HUES6 (cell line): Measurements from ENCODE around the gene FGF12.

Experiments
- H3K27ac ChIP-seq: 2 replicates; pipeline ENCODE4 v1.7.0; 2013; ENCODE audit warnings: low read depth, mild to moderate bottlenecking, low read length, inconsistent platforms
- H3K27me3 ChIP-seq: 2 replicates; pipeline ENCODE4 v1.6.1; 2013; ENCODE audit warnings: low read length; ENCODE audit not compliant: control insufficient read depth, insufficient read depth
- H3K36me3 ChIP-seq: 2 replicates; pipeline ENCODE4 v1.6.1; 2013; ENCODE audit warnings: low read length; ENCODE audit not compliant: control insufficient read depth, insufficient read depth
- H3K4me1 ChIP-seq: 2 replicates; pipeline ENCODE4 v1.6.1; 2013; ENCODE audit warnings: low read length; ENCODE audit not compliant: control insufficient read depth, insufficient read depth
- H3K4me3 ChIP-seq: 2 replicates; pipeline ENCODE4 v1.5.1; 2013; ENCODE audit warnings: low read depth, low read length
- H3K9ac ChIP-seq: one replicate; pipeline ENCODE4 v1.6.1; 2013; ENCODE audit warnings: mild to moderate bottlenecking, low read length
- H3K9me3 ChIP-seq: 2 replicates; pipeline ENCODE4 v1.6.1; 2013; ENCODE audit warnings: low read depth, low read length; ENCODE audit not compliant: control insufficient read depth, insufficient read depth

The FGF12 gene

GRCh38 chr3:192553707-192554106 lies 173.6 kb downstream of the FGF12 start:
- Histone ChIP-seq H3K27me3 (no peaks in the 10 kb centered on the region), H3K9me3 (no peaks in the 10 kb centered on the region), H3K27ac (no peak overlapping the region), H3K4me1 (no peaks in the 10 kb centered on the region), H3K4me3 (no peak overlapping the region), H3K9ac (no peak overlapping the region), H3K36me3 (no peaks in the 10 kb centered on the region)

- Histone ChIP-seq H3K4me1 (no peaks in the 10 kb centered on the region), H3K9me3 (no peaks in the 10 kb centered on the region), H3K4me3 (no peak overlapping the region), H3K27ac (no peak overlapping the region), H3K27me3 (no peaks in the 10 kb centered on the region), H3K36me3 (no peaks in the 10 kb centered on the region), H3K9ac (no peak overlapping the region)
Measured at GRCh38 chr3:192550356-192550755, 177.0 kb downstream of the FGF12 start.

- no peak overlapping the region for H3K9ac ChIP-seq
- H3K4me1 ChIP-seq: no peaks in the 10 kb centered on the region
- H3K27me3 ChIP-seq: no peaks in the 10 kb centered on the region; the same call in 1 of the 2 replicates
- H3K36me3 ChIP-seq: no peaks in the 10 kb centered on the region
- no peak overlapping the region for H3K4me3 ChIP-seq
- H3K27ac ChIP-seq: no peak overlapping the region
- H3K9me3 ChIP-seq: no peaks in the 10 kb centered on the region
Measured at GRCh38 chr3:192545333-192545732, 182.0 kb downstream of the FGF12 start.

DNA sequence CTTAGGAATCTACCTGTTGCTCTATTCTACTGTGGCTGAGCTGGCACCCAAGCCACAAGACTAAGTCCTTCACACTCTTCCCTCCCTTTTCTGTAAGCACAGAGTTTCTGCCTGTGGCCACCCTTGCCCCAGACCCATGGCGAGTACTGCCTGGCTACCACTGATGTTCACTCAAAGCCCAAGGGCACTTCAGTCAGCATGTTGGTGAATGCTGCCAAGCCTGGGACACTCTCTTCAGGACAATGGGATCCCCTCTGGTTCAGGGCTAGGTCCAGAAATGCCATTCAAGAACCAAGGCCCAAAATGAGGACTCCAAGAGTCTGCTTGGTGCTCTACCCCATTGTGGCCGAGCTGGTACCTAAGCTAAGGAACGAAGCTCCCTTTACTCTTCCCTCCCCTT lies 184.2 kb downstream of the FGF12 start:
- no peak overlapping the region for H3K4me3 ChIP-seq
- H3K27me3 ChIP-seq: no peaks in the 10 kb centered on the region; the same call in 1 of the 2 replicates
- no peaks in the 10 kb centered on the region for H3K36me3 ChIP-seq
- H3K9ac ChIP-seq: no peak overlapping the region
- no peaks in the 10 kb centered on the region for H3K4me1 ChIP-seq
- H3K9me3 ChIP-seq: no peaks in the 10 kb centered on the region
- H3K27ac ChIP-seq: no peak overlapping the region

DNA sequence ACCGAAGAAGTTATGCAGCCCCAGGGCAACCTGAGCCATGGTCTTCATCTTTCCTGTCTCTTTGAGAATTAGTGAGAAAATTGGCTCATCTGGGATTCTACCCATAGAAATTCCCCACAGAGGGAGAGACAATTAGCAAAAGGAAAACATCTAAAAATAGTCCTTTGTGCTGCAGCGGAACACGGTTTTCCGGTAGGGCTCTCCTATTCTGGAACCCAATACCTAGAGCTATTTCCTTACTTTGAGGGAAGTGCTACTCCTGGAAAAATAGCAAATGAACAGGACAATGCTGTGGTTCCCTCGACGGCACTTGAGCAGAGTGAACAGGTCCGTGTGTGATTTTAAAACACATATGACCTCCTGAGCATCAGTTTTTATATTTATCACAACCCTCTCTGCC lies 210.5 kb downstream of the FGF12 start:
- Histone ChIP-seq H3K36me3 (no peaks in the 10 kb centered on the region), H3K27ac (no peak overlapping the region), H3K4me3 (no peak overlapping the region), H3K9me3 (no peaks in the 10 kb centered on the region), H3K4me1 (no peaks in the 10 kb centered on the region), H3K9ac (no peak overlapping the region), H3K27me3 (peaks cover 38% of the 10 kb centered on the region)

- Histone ChIP-seq H3K27me3 (peaks cover 38% of the 10 kb centered on the region), H3K4me1 (no peaks in the 10 kb centered on the region), H3K27ac (no peak overlapping the region), H3K4me3 (peak overlapping the region; percentile 73), H3K9me3 (no peaks in the 10 kb centered on the region), H3K9ac (no peak overlapping the region), H3K36me3 (no peaks in the 10 kb centered on the region)
Measured at GRCh38 chr3:192515664-192516045, 211.7 kb downstream of the FGF12 start.

DNA sequence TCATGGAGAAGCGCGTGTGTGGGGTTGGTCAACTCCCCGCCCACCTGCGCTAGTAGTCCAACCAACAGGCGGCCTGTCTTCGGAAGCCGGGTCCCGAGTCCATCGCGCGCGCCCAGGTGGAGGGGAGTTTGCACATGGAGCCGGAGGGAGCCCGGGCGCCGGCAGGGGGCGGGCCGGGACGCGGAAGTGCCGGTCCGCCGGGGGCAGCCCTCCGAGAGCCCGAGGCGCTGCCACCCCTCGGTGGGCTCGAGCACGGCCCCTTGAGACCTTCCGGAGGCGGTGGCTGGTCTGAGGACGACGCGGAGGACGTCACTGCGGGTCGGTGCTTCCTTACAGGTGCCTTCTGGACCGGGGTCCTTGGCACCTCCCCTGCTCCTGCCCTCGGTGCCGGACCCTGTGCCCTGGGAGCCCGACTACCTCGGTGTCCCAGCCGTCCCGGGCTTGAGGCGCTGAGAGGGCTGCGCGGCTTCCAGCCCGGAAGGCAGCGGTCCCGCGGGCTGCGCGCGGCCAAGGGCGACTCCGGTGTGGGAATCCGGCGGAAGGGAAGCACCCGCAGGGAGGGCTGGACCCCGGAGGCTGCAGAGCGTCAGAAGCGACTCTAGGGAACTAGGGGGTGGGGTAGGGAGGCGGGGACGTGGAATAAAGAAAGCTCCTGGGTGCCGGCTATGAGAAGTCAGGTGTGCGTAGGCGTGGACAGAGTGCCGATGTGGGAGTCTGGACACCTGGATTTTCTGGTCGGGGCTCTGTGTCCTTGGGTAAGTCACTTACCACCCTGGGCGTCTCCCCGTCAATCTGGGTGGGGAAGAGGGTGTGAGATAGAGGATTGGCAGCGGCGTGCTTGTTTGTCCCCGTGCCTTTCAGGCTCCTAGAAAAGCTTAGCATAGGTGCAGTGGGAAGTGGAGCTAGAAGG lies 212.3 kb downstream of the FGF12 start:
- Histone ChIP-seq H3K4me1 (no peaks in the 10 kb centered on the region), H3K27ac (no peak overlapping the region), H3K9ac (peak overlapping the region; percentile 24), H3K36me3 (no peaks in the 10 kb centered on the region), H3K4me3 (peak overlapping the region; percentile 73), H3K27me3 (peaks cover 38% of the 10 kb centered on the region), H3K9me3 (no peaks in the 10 kb centered on the region)

DNA sequence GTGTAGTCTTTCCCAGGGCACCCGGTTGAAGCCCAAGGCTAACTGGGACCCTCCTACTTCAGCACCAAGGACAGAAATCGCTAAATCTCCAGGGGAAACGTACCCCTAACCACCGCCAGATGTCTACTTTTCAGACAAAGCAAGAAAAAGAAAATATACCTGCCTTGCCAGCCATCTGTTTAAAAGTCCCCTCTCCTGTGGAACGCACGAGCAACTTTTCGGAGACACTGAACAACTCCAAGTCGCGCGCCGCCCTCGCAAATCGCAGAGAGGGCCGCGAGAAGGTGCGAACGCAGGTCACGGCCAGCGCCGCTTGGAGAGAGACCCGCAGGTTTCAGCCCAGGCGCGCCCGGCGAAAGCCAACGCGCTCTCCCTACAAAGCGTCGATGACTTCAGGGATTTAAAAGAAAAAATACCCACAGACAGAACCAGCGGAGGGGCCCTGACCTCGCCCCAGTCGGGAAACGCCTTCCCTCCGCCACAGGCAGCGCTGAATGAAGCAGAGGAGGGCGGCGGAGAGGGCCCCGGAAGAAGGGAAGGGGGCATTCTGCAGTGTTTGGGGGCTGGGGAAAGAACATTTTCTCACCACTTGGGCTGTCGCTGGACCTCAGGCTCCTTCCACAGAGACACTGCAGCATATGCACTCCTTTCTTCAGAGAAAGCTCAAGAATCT lies 213.1 kb downstream of the FGF12 start:
- Histone ChIP-seq H3K36me3 (no peaks in the 10 kb centered on the region), H3K9ac (no peak overlapping the region), H3K27me3 (peaks cover 37% of the 10 kb centered on the region), H3K27ac (no peak overlapping the region), H3K4me3 (peak overlapping the region; percentile 73), H3K4me1 (no peaks in the 10 kb centered on the region), H3K9me3 (no peaks in the 10 kb centered on the region)

- H3K27ac ChIP-seq: no peak overlapping the region
- H3K36me3 ChIP-seq: no peaks in the 10 kb centered on the region
- H3K4me3 ChIP-seq: no peak overlapping the region
- no peaks in the 10 kb centered on the region for H3K4me1 ChIP-seq
- H3K27me3 ChIP-seq: no peaks in the 10 kb centered on the region
- H3K9ac ChIP-seq: no peak overlapping the region
- no peaks in the 10 kb centered on the region for H3K9me3 ChIP-seq
Measured at GRCh38 chr3:192505731-192506130, 221.6 kb downstream of the FGF12 start.

- Histone ChIP-seq H3K4me1 (no peaks in the 10 kb centered on the region), H3K27ac (no peak overlapping the region), H3K9me3 (no peaks in the 10 kb centered on the region), H3K36me3 (no peaks in the 10 kb centered on the region), H3K4me3 (no peak overlapping the region), H3K27me3 (no peaks in the 10 kb centered on the region), H3K9ac (no peak overlapping the region)
Measured at GRCh38 chr3:192501401-192501800, 225.9 kb downstream of the FGF12 start.

- Histone ChIP-seq H3K9ac (no peak overlapping the region), H3K9me3 (no peaks in the 10 kb centered on the region), H3K27ac (no peak overlapping the region), H3K4me1 (no peaks in the 10 kb centered on the region), H3K27me3 (no peaks in the 10 kb centered on the region), H3K36me3 (no peaks in the 10 kb centered on the region), H3K4me3 (no peak overlapping the region)
Measured at GRCh38 chr3:192496905-192497587, 230.3 kb downstream of the FGF12 start.
